ENCODE data around the gene PRSS23.
"Not testable (repeated sequence)": the region's sequence is repeated elsewhere in the genome, so short reads cannot be mapped to it uniquely, and the experiment has no call there.

PRSS23 gene, protein sequence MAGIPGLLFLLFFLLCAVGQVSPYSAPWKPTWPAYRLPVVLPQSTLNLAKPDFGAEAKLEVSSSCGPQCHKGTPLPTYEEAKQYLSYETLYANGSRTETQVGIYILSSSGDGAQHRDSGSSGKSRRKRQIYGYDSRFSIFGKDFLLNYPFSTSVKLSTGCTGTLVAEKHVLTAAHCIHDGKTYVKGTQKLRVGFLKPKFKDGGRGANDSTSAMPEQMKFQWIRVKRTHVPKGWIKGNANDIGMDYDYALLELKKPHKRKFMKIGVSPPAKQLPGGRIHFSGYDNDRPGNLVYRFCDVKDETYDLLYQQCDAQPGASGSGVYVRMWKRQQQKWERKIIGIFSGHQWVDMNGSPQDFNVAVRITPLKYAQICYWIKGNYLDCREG

DNA sequence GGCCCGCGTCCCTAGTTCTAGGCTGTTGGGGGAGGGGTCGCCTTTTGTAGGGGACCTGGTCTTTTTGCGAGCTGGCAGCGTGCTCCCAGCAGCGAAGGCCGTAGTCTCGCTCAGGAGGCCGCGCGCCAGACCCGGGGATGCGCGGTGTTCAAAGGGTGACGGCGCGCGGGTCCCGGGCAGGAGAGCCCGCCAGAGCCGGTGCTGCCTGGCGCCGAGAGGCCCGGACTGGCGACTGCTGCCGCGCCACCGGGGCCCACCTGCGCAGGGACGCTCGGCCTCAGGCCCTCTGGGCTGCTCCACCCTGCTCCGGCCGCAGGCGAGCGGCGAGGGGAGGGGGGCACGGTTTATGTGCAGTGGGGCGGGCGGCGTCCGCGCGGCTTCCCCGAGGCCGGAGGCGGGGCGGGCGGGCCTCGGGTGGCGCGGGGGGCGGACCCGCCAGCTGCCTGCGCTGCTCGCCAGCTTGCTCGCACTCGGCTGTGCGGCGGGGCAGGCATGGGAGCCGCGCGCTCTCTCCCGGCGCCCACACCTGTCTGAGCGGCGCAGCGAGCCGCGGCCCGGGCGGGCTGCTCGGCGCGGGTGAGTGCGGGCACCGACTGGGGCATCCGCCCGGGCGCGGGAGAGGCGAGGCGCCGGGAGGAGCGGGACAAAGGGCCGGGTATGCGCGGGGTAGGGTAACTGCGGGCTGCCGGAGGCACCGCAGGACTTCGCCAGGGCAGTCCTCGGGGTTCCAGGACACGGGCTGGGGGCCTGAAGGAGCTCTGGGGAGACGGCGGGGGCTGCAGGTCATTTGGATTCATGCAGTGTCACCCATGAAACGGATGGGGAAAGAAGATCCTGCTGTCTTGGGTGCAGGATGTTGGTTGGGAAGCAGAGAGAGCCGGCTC is at the start of gene PRSS23:
Gene PRSS23 (plus strand): TSS at position 467 of the 884 bp plus-strand sequence. CDS start 7,102 bp downstream, outside the sequence.
- DNase-seq, result peak; percentile 59

DNA sequence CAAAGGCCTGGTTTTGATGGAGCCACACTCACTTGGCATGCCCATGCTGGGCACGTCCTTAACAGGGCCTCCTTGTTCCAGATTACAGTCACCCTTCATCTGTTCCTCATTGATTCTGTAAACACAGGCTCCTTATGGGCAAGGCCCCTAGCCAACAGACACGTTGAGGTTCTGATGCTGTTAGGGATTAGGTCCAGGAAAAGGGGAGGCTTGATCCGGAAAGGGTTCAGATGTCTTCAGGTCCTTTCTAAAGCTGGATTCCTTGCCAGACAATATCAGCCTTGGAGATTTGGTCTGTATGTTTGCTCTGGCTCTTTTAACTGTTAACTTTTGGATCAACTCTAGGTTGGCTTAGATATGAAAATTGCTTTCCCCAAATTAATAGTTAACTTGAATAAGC is 46.9 kb upstream of the PRSS23 start:
- DNase-seq, result no peak

DNA sequence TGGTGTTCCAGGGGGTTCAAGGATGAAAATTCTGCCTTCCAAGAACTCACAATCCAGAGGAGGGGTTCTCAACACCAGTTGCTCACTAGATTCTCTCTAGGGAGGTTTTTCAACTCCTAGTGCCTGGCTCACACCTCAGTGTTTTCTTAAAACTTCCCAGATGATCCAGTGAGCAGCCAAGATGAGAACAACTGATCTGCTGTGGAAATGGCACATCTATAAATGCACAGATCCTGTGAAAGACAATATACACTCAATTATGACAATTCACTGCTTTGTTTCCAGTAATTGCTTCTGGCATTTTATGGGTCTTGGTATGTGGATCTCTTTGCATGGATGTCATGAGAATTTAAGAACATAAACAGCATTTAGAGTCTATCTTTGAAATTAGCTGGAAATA is 45.2 kb upstream of the PRSS23 start:
- no peak for DNase-seq

DNA sequence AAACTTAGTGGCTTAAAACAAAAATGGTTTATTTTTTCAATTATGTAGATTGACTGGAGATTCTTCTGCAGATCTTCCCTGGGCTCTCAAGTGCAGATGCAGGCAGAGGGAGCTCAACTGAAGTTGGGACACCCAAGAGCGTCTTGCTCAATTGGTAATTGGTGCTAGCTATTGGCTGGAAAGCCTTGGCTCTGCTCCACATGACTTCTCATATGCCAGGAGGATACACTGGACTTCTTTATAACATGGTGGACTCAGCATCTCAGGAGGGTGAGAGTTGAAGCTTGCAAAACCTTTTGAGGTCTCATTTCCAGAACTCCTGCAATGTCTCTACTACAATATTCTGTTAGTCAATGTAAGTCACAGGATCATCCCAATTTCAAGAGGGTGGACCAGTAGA is 42.2 kb upstream of the PRSS23 start:
- no peak for DNase-seq

DNA sequence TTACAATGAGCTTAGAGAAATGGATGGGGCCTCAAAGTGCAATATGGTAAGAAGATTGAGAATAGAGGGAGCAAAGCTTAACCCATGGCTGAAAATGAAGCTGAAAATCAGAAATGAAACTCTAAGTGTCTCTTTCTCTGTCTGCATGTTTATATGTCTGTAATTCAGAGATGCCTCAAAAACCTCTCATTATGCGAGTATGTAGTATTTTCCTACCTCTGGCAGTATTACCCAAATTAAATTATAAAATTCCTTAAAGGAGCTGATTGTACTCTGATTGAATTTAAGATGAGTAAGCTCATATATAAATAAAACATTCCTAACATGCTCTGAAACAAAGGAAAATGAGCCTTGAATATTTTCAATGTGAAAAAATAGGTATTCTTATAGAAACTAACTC is 39.8 kb upstream of the PRSS23 start:
- no peak for DNase-seq

DNA sequence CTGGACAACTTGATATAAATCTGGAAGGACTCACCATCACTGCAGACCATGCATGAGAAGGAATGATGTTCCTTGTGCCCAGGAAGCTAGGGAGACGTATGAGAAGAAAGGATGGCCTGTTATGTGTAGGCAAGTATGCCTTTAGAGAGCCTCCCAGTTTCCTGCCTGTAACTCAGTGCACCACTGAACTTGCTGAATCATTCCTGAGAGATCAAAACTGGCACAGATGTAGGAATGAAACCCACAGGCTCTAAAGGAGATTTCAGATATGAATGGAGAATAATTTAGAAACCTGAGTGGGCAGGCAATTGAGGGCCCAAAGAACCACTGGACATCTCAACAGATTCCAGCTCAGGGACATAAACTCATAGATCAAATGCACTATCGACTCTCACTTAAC is 38.4 kb upstream of the PRSS23 start:
- DNase-seq, result peak; percentile 44

DNA sequence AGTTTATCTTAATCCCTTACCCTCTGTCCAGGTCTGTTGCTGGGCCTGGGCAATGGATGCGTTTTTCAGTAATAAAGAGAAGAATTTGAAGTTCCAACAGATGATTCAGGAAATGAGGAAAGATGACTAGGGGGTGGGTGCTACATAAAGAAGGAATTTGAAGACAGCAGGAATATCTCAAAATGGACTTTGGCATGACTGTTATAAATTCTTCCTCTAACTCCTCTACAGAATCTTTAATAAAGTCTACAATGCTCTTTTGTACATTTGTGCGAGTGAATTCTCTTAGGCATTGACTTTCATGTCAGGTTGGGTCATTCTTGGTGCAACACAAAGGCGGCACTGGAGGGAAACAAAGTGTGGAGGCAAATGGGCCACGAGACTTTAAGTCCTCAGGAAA is 35.1 kb upstream of the PRSS23 start:
- DNase-seq, result peak; percentile 28

DNA sequence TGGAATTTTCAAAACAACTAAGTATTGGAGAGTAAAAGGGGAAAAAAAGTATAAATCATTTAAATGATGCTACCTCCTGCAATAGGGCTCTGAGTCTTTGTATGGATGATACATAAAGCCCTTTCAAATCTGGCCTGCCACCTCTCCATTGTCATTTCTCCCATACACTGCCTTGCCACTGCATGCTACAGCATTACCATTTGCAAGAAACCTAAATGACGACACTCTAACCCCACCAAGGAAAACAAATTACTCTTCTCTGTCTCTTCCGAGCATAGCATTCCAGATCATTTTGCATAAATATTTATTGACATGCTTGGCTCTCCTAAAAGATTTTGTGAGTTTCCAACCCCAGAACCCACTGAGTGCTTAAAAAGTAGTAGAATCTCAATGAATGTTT is 34.5 kb upstream of the PRSS23 start:
- DNase-seq, result no peak

DNA sequence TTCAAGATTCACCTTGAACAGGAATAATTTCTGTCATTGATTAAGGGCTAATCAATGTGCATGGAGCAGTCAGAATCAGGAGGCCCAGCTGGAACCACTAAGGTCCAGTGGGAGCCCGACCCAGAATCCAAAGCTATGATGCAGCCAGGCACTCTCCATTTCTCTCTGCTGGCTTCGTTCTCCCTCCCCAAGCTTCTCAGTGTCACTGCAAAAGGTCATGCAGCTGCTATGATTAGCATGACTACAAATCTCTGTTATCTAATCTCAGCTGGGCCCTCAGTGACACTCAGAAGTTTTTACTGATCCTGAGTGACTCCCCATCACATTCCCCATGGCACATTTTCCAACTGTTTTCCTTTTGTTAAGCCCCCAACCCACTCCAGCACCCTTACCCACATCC is 31.1 kb upstream of the PRSS23 start:
- DNase-seq, result no peak

DNA sequence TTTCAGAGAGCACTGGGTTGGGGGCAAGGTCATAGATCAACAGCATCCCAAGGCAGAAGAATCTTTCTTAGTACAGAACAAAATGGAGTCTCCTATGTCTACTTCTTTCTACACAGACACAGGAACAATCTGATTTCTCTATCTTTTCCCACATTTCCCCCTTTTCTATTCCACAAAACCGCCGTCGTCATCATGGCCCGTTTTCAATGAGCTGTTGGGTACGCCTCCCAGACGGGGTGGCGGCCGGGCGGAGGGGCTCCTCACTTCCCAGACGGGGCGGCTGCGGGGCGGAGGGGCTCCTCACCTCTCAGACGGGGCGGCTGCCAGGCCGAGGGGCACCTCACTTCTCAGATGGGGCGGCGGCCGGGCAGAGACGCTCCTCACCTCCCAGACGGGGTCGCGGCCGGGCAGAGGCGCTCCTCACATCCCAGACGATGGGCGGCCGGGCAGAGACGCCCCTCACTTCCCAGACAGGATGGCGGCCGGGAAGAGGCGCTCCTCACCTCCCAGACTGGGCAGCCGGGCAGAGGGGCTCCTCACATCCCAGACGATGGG is 29.8 kb upstream of the PRSS23 start:
- DNase-seq, result not testable (repeated sequence)

DNA sequence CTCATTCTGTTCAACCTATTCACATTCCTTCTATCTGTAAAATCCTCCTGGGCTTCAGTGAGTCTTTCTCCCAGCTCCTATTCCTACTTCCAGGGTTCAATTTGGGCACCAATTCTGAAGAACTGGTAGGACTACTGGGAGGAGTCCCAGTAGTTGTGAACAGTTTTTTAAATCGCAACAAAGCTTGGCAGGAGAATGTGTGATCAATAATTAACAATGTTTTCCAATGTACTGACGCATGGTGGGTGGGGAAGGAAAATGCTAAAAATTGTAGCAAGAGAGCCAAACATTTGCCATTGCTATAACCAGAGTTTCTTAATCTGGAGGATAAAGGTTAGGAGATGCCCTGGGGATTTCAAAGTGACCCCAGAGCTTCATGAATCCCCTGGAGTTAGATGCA is 27.3 kb upstream of the PRSS23 start:
- no peak for DNase-seq

DNA sequence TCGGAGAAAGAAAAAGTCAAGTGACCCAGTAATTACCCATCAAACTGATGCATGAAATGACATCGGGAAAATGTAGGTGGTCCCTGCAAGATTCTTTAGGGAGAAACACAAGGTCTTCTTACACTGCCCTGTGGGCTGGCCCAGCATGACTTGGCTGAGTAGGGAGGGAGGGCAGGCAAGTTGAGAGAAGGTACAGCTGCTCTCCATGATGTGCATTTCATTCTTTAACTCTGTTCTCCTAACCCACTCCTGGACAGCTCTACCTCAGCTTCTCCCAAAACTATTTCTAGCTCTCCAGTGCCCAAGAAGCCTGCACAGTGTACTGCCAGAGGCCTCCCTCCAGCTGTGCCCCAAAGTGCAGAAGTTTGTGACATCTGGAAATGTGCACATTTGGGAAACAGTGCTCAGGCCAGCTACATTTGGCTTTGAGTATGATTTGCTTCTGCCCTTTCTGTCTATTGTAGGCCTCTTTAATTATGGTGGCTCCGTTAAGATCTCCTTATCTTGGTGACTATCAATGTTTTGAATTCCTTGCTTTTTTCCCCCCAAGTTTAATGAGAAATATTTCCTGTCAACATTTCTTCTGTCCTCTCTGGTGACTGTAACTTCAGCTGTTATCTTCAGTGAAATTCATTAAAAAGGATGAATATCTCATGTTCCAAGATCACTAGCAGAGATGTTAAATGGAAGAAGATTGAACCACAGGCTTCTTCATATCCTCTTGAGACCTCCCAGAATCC is 26.7 kb upstream of the PRSS23 start:
- DNase-seq, result no peak

DNA sequence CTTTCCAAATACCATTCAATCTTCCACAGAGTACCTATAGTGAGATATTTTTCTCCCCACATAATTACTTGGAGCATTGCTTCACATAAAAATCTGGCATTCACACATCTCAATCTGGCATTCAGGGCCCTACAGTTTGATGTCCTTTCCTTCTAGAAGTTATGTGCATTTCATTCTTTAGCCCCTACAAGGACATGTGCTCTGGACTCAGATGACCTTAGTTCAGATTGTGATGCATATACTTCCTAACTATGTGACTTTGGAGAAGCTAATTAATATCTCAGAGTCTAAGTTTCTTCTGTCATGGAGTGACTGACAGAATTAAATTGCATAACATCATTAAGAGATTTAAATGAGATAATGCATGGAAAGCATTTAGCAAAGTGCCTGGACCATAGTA is 25.9 kb upstream of the PRSS23 start:
- no peak for DNase-seq

DNA sequence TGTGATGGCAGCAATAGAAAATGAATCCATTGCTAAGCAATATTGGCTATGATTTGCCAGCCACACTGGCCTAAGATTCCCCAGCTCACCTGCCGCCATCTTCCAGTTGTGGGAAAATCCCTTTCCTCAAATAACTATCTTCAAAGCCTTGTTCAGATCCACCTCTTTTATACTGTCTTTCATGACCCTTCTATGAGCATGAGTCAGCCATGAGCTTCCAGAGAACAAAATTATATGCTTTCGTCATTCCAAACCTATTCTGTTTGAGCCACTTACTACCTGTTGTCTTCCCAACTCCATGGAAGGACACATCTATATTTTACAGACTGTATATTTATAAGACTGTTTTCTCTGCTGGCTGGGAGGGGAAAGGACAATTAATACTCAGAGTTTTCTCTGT is 25.0 kb upstream of the PRSS23 start:
- no peak for DNase-seq

DNA sequence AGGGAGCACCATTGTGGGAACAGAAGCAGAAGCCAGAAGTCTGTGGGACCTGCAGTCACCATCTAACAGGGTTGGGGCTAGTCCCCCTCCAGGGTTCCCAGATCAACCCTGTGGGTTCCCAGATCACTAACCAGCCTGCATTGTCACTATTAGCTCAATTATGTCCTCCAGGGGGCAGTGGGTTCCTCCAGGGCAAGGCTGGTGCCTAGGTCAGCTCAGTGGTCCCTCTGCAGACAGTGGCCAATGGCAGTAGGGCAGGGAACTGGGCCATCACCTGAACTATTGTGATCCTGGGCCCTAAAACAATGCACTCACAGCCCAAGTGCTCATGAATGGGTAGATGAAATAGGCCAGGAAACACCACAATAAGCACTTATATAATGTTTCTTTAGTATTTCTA is 18.8 kb upstream of the PRSS23 start:
- DNase-seq, result no peak

DNA sequence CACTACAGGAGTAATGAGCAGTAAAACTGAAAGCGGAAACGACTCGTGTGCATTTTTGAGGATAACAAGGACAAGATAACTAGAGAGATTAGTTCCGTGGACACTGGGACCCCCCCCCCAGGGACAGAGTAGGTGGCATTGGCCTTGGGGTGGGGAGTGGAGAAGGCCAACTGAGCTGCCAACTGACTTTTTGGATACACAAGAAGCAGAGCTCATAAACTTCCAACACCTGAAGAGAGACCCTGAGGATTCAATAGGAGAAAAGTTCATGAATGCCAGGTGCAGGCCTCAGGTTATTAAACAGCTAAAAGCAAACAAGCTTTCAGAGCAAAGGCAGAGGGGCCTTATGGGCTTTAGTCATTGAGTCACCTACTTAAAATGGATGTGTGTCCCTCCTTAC is 17.6 kb upstream of the PRSS23 start:
- DNase-seq, result no peak

DNA sequence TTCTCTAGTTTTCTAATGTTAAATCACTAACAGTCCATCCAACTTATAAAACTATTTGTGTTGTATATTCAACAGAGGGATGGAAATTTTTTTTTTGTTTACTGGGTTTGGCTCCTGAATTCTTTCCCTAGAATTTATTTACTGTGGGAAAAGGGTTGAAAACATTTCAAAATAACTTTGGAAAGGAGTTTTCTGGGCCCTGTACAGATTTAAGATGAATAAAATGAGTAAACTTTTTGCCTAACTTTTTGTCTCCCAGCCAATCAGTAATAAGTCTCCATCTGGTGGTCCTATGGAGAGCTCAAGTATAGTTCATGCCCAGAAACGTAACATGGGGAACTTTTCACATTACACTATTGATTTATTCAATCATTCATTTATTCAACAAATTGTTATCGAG is 16.7 kb upstream of the PRSS23 start:
- DNase-seq, result no peak

DNA sequence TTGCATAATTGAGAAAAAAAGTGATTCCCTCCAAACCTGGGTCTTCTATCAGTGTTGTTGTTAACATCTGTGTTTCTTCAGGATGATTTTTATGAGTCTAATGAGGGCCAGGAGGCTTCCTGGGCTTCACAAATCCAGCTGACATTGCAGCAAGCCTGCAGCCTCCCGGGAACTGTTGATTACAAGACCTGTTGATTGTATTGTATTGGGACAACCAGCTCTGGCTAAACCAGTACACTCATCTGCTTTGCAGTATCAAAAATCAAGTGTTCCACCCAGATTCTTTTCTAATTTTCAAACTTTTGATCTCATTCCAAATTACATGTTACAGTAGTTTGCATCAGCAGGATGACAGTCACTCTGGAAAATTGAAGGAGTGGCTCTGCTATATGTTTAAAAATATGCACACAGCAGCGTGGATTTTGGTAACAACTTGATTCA is 16.1 kb upstream of the PRSS23 start:
- peak; percentile 34 for DNase-seq

DNA sequence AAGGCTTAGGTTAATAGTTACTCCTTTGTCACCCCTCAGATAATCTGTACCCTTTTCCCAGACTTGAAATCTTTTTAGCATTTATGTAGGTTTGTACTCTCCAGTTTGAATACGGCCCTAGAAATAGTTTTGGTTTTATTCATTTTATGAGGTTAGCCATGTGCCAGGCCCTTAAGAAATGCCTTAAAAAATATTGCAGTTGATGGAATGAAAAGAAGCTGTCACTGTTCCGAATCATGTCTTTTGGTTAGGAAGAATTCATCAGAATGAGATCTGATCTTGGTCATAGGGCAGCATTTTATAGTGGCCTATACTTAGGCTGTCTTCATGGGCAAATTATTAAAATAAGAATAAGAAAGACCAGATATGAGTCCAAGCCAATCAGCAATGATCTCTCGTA is 14.8 kb upstream of the PRSS23 start:
- DNase-seq, result no peak

DNA sequence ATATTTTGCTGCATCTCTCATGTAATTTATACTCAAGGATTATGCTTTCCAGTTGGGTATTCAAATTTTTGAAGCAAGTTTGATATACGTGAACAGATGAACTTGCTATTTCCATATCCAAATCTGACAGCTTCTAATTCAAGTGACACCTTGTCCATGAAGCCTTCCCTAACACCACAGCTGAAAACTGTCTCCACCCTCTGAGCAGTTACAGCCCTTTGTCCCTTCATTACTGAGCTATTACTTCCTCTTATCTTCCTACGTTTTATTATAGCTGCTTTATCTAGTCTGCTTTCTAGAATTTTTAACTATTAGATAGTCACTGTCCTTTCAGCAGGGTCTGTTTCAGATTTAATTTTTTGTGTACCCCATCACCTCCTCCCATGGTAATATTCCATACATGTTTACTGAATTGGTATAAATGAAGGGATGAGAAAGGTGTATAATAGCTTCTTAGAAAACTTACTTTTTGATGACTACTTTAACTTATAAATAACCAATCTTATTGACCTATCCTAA is 13.3 kb upstream of the PRSS23 start:
- no peak for DNase-seq

DNA sequence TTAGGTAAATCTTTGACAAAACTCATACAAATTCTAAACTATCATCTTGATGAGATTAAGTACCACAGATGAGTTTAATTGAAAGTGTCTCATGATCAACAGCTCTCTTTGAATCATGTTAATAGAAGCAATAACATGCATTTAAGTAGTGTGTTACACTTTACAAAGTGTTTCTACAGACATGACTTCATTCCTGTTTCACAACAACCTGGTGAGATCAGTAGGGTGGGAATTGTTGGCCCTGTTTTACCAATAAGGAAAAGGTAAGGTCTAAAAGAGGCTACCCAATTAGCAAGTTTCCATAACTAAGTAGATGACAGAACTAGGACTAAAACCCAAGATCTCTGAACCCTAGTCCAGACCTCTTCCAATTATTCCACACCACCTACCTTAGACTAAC is 12.7 kb upstream of the PRSS23 start:
- DNase-seq, result no peak

DNA sequence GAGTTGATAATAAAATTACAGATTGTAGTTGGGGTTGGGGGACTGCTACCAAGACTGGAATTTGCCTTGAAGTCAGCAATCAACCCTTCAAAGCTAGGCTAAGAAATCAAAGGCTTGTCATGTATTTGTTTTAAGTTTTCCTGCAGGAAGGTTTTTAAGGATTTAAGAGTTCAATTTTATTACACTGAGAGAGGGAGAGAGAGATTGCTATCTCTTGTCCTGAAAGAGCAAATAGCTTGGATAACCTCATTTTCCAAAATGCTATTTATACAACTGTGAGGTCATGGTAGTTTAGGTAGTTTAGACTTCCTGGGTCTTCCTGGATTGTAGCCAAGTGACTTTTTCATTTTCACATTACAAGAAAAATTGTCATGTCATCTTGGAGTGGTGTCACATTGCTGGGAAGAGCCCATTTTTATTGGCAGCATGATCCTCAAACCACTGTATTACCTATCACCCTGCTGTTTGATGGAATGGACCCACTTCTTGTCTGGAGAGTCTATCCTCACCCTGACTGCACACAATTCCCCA is 10.1 kb upstream of the PRSS23 start:
- DNase-seq, result no peak
